ENCODE measurements around the gene MTA1.

DNA sequence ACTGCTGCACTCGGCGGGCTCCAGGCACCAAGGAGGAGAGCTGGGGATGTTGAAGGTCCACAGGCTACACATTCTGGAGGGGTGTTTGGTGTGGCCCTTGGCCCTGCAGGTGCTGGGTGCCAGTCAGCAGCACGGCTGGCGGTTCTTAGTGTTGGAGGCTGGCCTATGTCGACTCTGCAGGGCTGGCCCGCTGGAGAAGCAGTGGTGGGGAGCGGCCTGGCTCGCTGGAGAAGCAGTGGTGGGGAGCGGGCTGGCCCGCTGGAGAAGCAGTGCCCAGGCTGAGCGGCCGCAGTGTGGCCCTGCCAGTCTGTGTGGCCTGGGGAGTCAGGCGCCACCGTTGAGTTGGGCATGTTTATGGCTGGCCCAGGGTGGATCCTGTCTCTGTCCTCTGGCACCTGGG, 27.3 kb downstream of the MTA1 start:
- TF ChIP-seq CTCF (conservative IDR thresholded peaks at IDR 0.05; ENCODE audit: low read depth, low read length) (no peak), EZH2 (IDR thresholded peaks at IDR 0.05; ENCODE audit: borderline replicate concordance, low read depth, low read length, poor library complexity, severe bottlenecking) (no peak)
